NCI-H524 treated with DMSO at 0.1 percent for 48 hours (cell line): ENCODE data around the gene PLPP7.
A peak's percentile ranks its signal among the peaks of the same experiment; 100 is the strongest.

Experiments
- DNase-seq: peaks from one replicate; lab custom pipeline; 2025; lab: John Stamatoyannopoulos, UW

PLPP7 gene

GRCh38 chr9:131281119-131281965 is 8.2 kb upstream of the PLPP7 start:
- DNase-seq: no peak

DNA sequence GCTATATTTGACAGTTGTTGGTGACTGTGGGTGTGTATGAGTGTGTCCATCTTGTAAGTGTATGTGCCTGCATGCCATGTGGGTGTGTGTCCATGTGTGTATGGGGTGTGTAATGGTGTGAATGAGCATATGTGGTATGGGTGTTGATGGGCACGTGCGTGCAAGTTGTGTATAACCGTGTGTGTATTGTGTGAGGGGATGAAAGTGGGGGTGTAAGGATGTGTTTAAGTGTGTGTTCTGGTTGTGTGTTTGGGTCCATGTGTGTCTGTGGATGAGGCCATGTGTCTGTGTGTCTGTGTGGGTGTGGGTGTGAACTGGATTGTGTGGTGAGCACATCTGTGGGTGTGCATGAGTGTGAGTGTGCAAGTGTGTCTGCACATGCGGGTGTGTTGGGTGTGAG is 7.3 kb upstream of the PLPP7 start:
- DNase-seq: no peak

DNA sequence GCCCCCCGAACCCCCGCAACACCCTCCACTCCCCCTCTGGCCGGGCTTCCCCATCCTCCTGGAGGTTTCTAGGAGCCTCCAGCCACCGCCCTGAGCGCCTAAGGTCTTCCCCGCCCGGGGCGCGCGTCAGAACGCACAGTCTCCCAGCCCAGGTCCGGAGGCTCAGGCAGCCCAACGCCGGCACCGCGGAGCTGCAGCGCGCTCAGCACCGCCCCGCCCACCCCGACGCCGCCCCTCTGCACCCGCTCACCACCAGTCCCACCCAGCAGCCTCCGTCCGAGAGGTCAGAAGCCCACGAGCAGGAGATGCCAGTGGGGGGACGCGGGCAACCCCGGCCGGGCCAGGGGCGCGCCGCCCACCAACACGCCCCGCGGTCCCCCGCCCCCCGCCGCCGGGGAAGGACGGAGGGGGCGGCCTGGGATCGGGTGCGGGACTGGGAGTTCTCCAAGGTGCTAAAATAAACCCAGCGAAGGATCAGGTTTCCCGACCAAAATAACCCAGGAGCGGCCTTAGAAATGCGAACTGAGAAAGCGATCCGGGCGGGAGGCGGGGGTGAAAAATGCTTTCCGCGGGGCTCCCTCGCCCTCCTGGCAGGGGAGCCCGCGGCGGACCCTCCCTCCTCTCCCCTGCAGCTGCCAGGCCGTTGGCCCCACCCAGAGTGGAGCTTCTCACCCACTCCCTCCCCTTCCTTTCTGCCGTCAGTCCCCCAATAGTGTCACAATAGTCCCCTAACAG is 6.7 kb upstream of the PLPP7 start:
- DNase-seq: no peak

GRCh38 chr9:131284856-131285255 is 4.7 kb upstream of the PLPP7 start:
- no peak for DNase-seq

GRCh38 chr9:131287359-131287758 is 2.2 kb upstream of the PLPP7 start:
- DNase-seq: no peak

- DNase-seq: no peak
These were observed 1.3 kb upstream of the PLPP7 start for GRCh38 chr9:131288217-131288616.

DNA sequence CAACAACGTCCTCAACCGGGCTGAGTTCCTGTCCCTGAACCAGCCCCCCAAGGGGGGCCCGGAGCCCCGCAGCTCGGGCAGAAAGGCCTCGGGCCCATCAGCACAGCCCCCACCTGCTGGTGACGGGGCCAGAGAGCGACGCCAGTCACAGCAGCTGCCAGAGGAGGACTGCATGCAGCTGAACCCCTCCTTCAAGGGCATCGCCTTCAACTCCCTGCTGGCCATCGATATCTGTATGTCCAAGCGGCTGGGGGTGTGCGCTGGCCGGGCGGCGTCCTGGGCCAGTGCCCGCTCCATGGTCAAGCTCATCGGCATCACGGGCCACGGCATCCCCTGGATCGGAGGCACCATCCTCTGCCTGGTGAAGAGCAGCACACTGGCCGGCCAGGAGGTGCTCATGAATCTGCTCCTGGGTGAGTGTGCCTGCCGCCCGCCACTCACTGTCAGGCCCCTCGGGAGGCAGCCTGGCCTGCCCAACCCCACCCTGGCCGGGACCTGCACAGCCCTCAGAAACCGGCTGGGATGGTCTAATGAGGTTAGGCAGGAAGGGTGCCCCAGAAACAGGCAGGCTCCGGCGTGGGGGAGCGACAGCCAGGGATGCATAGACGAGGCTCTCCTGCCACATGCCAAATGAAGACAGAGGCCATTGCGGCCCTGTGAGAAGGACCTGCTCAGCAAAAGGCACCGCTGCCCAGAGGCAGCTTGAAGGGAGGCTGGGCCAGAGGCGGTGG is 678 bp downstream of the PLPP7 start:
- no peak for DNase-seq

- DNase-seq: no peak
These were observed 1.3 kb downstream of the PLPP7 start for GRCh38 chr9:131290767-131291370.

DNA sequence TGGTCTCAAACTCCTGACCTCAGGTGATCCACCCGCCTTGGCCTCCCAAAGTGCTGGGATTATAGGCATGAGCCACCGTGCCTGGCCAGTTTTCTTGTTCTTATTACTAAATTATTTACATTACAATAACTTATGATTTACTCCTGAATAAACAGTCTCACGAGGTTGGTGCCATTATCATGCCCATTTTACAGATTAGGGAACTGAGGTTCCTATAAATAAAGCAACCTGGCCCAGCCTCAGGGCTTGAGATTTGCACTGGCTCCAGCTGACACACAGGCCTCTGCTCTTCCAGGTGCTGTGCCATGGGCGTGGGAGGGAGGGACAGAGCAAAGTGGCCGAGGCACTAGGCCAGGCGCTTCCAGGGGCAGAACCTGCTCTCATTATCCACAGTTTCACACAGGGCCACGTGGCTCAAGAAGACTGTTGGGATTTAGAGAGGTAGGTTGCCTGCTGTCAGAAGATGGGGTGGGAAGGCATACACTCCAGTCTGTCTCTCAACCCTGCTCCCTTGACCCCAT is 2.3 kb downstream of the PLPP7 start:
- no peak for DNase-seq

- DNase-seq: no peak
These were observed 3.4 kb downstream of the PLPP7 start for GRCh38 chr9:131292937-131293336.

DNA sequence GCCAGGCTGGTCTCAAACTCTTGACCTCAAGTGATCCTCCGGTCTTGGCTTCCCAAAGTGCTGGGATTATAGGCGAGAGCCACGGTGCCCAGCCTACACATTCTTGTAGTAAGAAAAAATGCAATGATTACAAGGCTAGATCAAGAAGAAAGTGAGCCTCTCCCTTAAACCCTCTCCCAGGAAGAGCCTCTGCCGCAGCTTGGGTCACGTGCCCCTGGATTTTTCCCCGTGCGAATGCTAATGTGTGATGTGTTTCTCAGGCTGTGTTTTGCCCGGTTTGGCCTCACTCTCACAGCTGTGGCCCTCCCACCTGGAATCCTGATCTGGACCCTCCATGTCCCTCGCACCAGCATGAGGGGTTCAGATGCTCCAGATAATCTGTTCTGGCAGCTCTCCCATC is 6.9 kb downstream of the PLPP7 start:
- peak; percentile 59 for DNase-seq

DNA sequence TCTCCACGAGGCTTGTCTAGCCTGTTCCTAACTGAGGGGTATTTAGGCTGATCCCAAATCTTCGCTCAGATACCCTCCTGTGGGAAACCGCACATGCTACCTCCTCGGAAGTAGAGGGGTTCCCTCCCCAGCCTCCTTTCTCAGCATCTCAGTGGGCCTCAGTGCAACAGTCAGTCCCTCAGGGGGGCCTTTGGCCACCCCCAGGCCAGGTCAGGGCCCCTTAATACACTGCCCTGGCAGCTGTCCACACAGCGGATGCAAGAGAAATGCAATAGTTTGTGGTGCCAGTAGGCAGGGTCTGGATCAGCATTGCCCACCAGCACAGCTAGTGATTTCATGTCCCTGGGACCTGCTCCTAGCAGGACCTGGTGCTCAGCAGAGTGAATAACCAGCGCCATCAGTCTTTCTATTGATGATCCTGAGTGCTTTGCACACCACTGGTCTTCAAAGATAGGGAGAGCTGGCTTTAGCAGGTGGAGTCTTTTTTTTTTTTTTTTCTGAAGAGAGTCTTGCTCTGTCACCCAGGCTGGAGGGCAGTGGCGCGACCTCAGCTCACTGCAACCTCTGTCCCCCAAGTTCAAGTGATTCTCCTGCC is 7.5 kb downstream of the PLPP7 start:
- DNase-seq: no peak

- DNase-seq: no peak
These were observed 8.4 kb downstream of the PLPP7 start for GRCh38 chr9:131297903-131298302.

- DNase-seq: no peak
These were observed 8.8 kb downstream of the PLPP7 start for GRCh38 chr9:131298341-131298740.

DNA sequence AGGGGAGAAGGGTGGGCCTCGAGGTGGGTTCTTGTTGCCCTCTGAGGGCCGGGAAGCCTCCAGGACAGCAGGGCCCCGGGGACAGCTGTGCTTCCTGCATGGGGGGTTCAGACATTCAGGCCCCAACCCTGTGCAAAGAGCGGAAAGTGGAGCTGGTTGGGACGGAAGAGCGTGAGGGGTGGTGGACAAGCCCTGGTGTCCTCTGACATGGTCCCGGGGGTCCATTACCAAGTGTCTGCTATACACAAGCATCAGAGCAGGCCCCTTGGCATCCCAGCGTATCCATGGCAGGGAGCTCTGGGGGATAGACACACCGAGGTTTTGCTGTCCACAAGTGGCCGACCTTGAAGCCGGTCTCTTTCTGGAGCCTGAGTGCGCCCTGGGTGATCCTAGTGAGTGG is 9.3 kb downstream of the PLPP7 start:
- DNase-seq: no peak

DNA sequence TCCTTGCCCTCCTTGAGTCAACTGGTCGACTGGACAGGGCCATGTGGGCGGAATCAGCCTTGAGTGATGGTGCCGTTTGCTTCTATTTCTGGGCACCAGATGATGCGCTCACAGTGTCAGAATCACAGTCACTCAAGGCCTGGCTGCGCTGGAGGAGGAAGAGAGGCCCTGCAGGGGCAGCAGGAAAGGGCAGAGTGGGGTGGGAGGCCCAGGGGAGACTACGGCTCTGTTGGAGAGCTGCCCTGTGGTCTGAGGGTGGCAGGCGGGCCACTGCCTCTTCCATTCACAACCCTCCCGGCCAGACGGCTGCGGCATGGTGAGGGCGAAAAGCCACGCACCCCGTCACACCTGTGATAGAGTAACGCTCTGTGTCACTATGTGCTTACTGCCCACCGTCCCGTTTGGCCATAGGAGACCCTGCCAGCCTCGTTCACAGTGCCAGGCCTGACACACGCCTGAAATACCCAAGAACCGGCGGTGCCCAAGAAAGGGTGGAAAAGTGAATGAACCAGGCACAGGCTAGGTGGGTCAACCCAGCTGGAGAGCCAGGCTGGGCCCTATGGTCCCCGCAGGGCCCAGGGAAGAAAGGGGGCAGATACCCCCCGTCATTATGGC is 9.9 kb downstream of the PLPP7 start:
- no peak for DNase-seq

DNA sequence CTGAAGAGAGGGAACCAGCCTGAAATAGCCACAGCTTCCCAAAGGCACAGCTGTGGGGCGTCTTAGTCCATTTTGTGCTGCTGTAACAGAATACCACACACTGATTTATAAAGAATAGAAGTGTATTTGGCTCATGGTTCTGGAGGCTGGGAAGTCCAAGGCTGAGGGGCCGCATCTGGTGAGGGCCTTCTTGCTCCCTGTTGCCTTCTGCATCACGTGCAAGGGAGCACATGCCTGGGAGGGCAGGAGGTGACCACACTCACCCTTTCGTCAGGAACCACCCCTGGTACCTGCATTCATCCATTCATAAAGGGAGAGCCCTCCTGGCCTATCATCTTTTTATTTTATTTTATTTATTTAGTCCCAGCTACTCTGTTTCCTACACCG is 10.4 kb downstream of the PLPP7 start:
- no peak for DNase-seq

- DNase-seq: no peak
These were observed 10.9 kb downstream of the PLPP7 start for GRCh38 chr9:131300444-131300843.

- peak; percentile 66 for DNase-seq
These were observed 12.9 kb downstream of the PLPP7 start for GRCh38 chr9:131302244-131303075.
